GM21529 (cell line): Measurements from ENCODE around the gene SERPINA12.
"Not testable (repeated sequence)": the region's sequence is repeated elsewhere in the genome, so short reads cannot be mapped to it uniquely, and the experiment has no call there.

Source experiments
- ATAC-seq: cut with Tn5 transposase; IDR thresholded peaks from one replicate; pipeline ENCODE4 v1.9.1; 2021; ENCODE audit not compliant: unreplicated experiment

Gene SERPINA12

GRCh38 chr14:94538070-94538740 lies 28.9 kb upstream of the SERPINA12 start:
- ATAC-seq: no peak

GRCh38 chr14:94536836-94537235 lies 27.6 kb upstream of the SERPINA12 start:
- no peak for ATAC-seq

GRCh38 chr14:94535506-94535905 lies 26.2 kb upstream of the SERPINA12 start:
- no peak for ATAC-seq

GRCh38 chr14:94532447-94532846 lies 23.2 kb upstream of the SERPINA12 start:
- no peak for ATAC-seq

DNA sequence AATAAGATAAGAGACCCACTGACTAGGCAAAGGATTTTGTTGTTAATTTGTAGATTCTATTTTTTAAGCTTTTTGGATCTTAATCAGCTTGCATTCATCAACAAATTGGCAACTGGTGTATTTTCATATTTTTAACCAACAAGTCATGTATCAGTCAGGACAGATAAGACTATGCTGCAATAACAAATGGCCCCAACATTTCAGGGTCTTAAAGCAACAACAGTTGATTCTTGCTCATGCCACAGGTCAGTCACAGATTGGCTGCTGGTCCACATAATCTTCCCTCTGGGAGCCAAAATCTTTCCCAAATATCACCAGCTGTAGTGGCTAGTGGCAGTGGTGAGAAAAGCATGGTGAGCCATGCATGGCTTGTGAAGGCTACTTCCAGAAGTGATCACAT lies 21.9 kb upstream of the SERPINA12 start:
- ATAC-seq: no peak

GRCh38 chr14:94524093-94524492 lies 14.8 kb upstream of the SERPINA12 start:
- ATAC-seq: no peak

DNA sequence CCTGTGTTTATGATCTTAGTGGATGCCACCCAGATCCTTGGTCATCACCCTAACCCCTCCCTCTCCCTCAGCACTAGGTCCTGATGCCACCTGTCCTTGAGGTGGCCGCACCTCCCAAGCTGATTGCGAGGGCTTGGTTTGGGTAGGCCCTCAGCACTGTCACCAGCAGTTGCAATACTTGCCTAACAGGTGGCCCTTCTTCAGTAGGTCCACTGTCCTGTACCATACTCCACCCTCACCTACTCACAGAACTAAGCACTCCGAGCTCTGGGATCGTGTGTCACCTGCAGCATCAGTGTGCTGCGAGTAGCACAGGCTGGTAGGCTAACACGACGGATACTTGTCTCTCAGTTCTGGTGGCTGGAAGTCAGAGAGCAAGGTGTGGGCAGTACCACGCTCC lies 14.0 kb upstream of the SERPINA12 start:
- ATAC-seq: no peak

GRCh38 chr14:94522115-94522724 lies 13.0 kb upstream of the SERPINA12 start:
- no peak for ATAC-seq

GRCh38 chr14:94521375-94522114 lies 12.3 kb upstream of the SERPINA12 start:
- no peak for ATAC-seq

DNA sequence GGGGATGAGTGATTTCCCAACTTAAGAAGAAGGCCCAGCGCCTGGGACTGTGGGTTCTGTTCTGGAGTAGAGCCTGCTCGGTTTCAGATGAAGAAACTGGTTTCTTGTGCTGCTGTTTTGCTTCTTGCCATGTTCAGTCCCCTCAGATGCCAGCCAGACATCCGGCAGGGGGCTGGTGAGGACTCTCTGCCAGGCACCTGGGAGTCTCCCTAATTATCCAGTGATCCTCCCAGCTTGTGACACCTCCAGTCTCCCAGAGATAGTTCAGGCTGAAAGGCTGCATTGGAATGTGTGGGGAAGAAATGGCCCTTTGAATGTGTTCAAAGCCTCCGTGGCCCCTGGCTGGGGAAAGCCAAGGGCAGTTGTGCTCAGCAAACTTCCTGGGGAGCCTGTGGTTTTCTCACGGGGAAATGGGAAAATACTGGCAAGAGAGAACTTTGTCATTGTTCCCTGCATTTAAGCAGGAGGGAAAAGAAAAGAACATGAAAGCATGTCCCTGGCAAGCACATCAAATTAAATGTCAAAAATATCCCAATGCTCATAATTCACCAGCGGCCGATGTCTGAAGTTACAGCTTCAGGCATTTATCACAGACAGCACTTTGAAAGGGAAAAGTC lies 8.5 kb upstream of the SERPINA12 start:
- no peak for ATAC-seq

DNA sequence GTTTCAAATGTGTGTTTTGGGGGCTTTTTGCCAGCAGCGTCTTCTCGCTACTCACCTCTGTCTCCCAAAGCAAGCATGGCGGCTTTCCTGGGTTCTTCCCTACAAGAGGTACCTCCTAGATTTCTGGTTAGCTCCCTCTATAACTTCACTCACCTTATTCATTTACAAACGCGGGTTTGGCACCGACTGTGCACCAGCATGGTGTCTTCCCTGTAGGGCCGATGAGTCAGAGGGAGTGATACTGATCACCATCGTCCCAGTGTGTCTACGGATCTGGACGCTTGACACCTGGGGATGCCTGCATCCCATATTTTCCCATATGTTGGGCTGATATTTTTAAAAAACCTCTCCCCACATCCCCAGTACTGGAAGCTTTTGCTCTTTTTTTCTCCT lies 8.0 kb upstream of the SERPINA12 start:
- no peak for ATAC-seq

DNA sequence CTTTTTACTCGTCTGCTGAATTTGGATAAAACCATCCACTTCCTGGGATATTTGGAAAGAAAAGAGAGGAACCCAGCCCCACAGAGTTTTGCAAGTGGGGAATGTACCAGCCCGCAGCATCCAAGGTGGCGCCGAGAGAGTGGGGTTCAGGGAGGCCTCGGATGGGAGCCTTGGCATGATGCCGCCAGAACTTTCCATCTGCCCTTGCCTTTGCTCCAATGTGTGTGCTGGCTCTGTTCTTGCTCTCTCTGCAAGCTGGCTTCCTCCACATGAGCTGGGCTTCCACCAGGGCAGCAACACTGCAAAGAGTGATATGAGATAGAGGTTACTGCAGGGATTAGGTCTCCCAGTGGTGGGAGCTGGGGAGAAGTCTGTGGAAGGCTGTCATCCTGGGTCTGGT lies 6.6 kb upstream of the SERPINA12 start:
- no peak for ATAC-seq

DNA sequence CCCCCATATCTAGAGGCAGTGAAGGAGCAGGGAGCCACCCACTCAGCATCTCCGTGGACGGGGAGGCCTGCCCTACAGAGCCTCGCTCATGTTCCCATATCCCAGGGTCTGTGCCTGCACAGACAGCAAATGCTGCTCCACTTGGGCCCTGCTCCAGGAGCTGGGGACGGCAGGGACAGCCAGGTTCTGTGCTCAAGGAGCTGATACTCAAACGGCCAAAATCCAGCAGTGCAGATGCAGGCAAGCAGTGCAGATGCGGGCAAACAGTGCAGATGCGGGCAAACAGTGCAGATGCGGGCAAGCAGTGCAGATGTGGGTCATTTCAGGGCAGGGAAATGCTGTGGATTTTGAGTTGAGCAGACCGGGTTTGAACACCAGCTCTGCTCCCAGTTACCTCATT lies 6.2 kb upstream of the SERPINA12 start:
- ATAC-seq: no peak

DNA sequence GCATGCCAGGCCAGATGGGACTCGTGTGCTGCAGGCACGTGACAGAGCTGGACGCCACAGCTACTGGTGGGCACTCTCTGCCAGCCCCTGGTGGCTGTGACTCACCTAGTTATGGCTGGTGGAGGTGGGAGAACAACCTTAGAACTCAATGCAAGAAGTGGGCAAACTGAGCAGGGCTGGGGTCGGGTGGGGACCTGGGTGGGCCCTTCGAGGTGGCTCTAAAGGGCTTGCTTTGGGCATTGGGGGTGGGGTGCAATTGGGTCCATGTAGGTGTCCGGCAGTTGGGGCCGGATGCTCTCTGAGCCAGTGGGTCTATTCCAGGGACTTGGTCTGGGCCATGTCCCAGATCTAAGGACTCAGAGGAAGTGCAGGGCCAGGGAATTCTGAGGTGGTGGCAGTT lies 5.1 kb upstream of the SERPINA12 start:
- ATAC-seq: no peak

DNA sequence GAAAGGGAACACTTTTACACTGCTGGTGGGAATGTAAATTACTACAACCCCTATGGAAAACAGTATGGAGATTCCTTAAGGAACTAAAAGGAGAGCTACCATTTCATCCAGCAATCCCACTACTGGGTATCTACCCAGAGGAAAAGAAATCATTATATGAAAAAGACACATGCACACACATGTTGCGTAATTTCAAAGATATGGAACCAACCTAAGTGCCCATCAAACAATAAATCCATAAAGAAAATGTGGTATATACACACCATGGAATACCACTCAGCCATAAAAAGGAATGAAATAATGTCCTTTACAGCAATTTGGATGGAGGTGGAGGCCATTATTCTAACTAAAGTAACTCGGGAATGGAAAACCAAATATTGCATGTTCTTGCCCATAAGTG lies 1.2 kb upstream of the SERPINA12 start:
- not testable (repeated sequence) for ATAC-seq

GRCh38 chr14:94505641-94506040 lies 3.6 kb downstream of the SERPINA12 start:
- ATAC-seq: no peak

DNA sequence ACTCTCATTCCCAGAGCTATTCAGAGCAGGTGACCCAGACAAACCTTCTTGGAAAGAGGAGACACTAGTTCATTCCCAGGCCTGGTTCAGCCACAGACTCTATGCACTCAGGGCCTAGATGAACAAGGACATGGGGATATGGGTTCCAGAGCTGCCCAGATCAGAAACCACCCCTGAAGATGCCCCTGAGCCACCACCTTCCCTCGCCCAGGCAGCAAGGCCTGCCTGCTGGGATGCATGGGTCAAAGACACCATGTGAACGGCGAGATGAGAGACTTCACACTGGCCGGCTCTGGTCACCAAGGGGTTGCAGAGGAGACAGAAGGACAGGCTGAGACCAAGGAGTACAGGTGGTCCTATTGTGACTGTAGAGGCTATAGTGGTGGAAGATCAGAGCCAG lies 4.1 kb downstream of the SERPINA12 start:
- no peak for ATAC-seq

DNA sequence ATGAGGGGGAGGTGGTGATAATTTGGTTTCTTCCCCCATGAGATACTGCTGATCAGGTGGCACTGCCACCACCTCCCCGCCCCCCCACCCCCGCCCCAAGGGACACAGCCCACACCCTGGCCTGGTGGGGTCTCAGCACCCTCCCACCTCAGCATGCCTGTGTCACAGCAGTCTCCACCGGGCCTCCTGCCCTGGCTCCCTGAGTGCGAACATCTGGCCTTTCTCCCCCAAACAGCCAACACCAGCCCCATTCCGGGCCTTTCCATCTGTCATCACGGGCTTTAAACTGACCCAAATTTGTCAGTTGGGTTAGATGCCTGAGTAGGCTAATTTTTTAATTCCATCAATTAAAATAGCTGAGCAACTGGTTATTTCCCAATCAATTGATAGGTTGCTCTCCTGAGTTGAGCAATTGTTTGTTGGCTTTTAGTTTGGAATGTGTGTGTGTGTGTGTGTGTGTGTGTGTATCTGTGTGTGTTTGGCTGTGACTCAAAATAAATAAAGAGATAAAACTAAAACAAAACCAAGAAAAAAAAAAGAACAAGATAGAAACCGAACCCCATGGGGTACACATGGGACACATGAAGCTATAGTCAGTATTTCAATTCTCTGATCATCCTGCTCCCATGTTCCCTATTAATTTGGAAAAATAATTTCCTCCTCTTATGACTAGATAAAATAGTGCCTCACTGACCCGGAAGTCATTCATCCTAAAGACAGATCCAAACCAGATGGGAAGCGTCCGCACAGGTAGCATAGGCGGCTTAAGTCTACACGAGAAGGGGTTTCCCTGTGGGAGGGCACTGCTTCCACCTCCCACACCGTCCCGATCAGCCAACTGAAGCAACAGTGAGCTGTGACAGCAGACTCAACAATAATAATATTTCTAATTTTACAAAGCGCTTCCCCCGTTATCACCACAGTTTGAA lies 7.4 kb downstream of the SERPINA12 start:
- no peak for ATAC-seq

- no peak for ATAC-seq
These were observed 9.0 kb downstream of the SERPINA12 start for GRCh38 chr14:94500264-94500663.

DNA sequence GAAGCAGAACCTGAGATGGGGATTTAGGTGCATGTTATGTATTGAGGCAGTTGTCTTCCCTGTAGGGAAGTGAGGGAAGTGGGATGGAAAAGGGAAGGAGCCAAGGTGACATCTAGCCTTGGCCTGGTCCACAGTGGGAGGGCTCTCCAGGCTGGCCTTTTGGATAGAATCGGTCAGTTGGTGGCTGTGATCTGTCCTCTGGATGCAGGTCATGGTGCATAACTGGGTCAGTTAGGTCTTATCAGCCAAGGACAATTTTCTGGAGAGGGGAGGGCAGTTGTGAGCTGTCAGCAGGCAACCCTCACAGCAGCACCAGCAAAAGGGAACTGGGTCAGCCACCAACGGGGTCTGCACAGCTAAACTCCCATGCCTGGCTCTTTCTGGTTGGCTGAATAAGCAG lies 9.6 kb downstream of the SERPINA12 start:
- no peak for ATAC-seq

GRCh38 chr14:94498215-94498614 lies 11.1 kb downstream of the SERPINA12 start:
- no peak for ATAC-seq
